BLaER1 treated with 17β-estradiol and CSF1 and Interleukin-3, amounts not matched to agents 10 nM and 100 nM (cell line): ENCODE measurements around the gene MXRA5.

Experiments
- H3K27ac ChIP-seq, 11 experiments: shearing (Covaris generic); formaldehyde crosslinking; 2 replicates each; pipeline ENCODE4 v1.8.1; 2022
- H3K27me3 ChIP-seq, 11 experiments: shearing (Covaris generic); formaldehyde crosslinking; 2 replicates each; pipeline ENCODE4 v1.8.1; 2022
- H3K36me3 ChIP-seq, 11 experiments: shearing (Covaris generic); formaldehyde crosslinking; 2 replicates each; pipeline ENCODE4 v1.8.1; 2022
- H3K4me1 ChIP-seq, 10 experiments: shearing (Covaris generic); formaldehyde crosslinking; 2 replicates each; pipeline ENCODE4 v1.8.1; 2022
- H3K4me2 ChIP-seq, 11 experiments: shearing (Covaris generic); formaldehyde crosslinking; 2 replicates each; pipeline ENCODE4 v1.8.1; 2022
- H3K4me3 ChIP-seq, 10 experiments: shearing (Covaris generic); formaldehyde crosslinking; 2 replicates each; pipeline ENCODE4 v1.8.1; 2022
- H3K9ac ChIP-seq, 11 experiments: shearing (Covaris generic); formaldehyde crosslinking; 2 replicates each; pipeline ENCODE4 v1.8.1; 2022
- H3K9me3 ChIP-seq, 11 experiments: shearing (Covaris generic); formaldehyde crosslinking; replicated peaks in 1 of 11; 2 replicates each; pipeline ENCODE4 v1.8.1; 2022
- H4K20me1 ChIP-seq, 11 experiments: shearing (Covaris generic); formaldehyde crosslinking; 2 replicates each; pipeline ENCODE4 v1.8.1; 2022
- Cebpa-rat ChIP-seq, 11 experiments: shearing (Covaris generic); IDR thresholded peaks; 2 replicates each; pipeline ENCODE4 v1.8.1; 2022

The MXRA5 gene, protein sequence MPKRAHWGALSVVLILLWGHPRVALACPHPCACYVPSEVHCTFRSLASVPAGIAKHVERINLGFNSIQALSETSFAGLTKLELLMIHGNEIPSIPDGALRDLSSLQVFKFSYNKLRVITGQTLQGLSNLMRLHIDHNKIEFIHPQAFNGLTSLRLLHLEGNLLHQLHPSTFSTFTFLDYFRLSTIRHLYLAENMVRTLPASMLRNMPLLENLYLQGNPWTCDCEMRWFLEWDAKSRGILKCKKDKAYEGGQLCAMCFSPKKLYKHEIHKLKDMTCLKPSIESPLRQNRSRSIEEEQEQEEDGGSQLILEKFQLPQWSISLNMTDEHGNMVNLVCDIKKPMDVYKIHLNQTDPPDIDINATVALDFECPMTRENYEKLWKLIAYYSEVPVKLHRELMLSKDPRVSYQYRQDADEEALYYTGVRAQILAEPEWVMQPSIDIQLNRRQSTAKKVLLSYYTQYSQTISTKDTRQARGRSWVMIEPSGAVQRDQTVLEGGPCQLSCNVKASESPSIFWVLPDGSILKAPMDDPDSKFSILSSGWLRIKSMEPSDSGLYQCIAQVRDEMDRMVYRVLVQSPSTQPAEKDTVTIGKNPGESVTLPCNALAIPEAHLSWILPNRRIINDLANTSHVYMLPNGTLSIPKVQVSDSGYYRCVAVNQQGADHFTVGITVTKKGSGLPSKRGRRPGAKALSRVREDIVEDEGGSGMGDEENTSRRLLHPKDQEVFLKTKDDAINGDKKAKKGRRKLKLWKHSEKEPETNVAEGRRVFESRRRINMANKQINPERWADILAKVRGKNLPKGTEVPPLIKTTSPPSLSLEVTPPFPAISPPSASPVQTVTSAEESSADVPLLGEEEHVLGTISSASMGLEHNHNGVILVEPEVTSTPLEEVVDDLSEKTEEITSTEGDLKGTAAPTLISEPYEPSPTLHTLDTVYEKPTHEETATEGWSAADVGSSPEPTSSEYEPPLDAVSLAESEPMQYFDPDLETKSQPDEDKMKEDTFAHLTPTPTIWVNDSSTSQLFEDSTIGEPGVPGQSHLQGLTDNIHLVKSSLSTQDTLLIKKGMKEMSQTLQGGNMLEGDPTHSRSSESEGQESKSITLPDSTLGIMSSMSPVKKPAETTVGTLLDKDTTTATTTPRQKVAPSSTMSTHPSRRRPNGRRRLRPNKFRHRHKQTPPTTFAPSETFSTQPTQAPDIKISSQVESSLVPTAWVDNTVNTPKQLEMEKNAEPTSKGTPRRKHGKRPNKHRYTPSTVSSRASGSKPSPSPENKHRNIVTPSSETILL (N-terminal part only)

DNA sequence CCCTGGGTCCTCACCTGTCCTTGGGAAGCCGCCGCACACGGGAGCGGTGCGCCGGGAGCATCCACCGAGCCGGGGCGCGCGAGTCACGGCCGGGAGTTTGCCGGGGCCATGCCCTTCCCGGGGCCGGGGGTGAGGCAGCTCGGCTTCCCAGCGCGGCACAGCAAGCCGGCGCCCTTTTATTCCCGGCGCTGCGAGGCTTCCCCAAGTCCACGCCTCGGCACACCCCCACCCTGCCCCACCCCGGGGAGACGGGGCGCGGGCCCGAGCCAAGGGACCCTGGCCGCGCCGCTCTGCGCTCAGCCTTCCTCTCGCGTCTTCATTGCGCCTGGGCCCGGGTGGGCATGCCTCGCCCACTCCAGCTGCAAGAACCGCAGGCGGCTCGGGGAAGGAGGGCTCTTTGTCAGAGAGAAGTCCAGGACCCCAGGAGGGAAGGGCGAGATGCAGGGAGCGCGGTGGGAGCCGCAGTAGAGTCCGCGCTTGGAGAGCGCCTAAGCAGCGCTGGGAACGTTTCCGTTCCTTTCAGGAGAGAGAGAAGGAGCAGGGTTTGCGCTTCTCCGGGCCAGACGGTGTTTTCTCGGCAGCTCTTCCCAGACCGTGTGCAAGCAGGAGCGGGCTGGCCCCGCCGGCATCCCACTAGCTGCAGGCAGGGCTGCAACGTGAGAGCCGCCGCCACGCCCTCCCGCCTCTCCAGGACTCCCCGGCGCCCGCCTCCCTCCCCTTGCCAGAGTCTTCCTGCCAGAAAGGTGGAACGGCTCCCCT lies at the start of gene MXRA5:
Gene MXRA5 (minus strand): TSS at position 152 of the 759 bp plus-strand sequence. CDS start 2,819 bp downstream, outside the sequence.
- H4K20me1 ChIP-seq, result no peaks in the 10 kb centered on the region
- TF ChIP-seq Cebpa-rat (IDR thresholded peaks at IDR 0.05), result no peak
- no peak within 1 kb of the TSS for H3K27ac ChIP-seq
- no peak within 1 kb of the TSS for H3K4me3 ChIP-seq
- no peaks in the 10 kb centered on the region for H3K4me1 ChIP-seq
- no peak within 1 kb of the TSS for H3K4me2 ChIP-seq
- no peaks in the 10 kb centered on the region for H3K36me3 ChIP-seq
- no peaks in the 10 kb centered on the region for H3K27me3 ChIP-seq
- H3K9me3 ChIP-seq, result peaks cover 39 to 53% (median 45%) of the 10 kb centered on the region in 11 experiments
- H3K9ac ChIP-seq, result no peak within 1 kb of the TSS

DNA sequence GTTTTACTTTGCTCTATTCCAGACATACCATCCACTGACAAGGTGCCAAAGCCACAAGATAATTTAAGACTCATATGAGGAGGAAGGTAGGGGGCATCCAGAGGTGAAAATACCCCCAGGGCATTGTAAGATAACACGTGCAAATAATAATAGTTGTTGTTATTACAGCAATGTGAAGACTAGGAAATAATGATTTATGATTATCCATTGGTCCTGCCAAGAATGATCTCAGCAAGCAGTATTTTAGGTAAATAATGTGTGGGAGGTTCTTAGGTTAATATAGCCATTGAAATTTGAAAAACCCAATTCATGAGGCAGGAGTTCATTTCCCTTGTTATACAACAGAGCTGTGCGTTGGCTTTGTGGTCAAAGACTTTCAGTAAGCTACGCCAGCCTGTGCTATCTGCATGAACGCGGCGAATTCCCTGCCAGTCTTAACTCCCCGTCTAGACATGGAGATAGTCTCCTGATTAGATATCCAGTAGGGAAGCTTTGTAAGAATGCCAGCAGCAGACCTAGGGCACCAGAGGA lies 47.2 kb upstream of the MXRA5 start:
- no peak for TF ChIP-seq Cebpa-rat (IDR thresholded peaks at IDR 0.05)
- Histone ChIP-seq H3K27ac (no peak overlapping the region), H3K4me2 (no peak overlapping the region), H3K36me3 (no peaks in the 10 kb centered on the region), H4K20me1 (no peaks in the 10 kb centered on the region), H3K9ac (no peak overlapping the region), H3K4me1 (no peaks in the 10 kb centered on the region), H3K4me3 (no peak overlapping the region), H3K27me3 (no peaks in the 10 kb centered on the region), H3K9me3 (no peaks in the 10 kb centered on the region)

DNA sequence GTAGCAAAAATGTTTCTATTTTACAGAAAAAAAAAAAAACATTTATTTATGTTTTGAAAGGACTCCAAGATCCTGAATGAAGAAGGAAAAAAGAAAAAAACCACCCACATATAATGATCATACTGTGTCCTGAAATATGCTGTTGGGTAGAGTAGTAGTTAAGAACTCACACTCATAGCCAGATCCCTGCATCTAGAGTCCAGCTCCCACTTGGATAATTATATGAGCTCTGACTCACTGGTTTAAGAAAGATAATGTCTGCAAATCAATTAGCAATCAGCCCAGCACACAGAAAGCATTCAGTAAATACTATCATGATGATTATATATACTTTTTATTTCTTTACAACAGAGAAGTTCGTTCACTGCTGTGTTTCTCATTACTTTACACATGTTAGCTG lies 46.7 kb upstream of the MXRA5 start:
- no peak for TF ChIP-seq Cebpa-rat (IDR thresholded peaks at IDR 0.05)
- H3K9ac ChIP-seq, result no peak overlapping the region
- H3K27ac ChIP-seq, result no peak overlapping the region
- H3K27me3 ChIP-seq, result no peaks in the 10 kb centered on the region
- no peaks in the 10 kb centered on the region for H3K9me3 ChIP-seq
- H3K4me1 ChIP-seq, result no peaks in the 10 kb centered on the region
- H3K4me2 ChIP-seq, result no peak overlapping the region
- no peak overlapping the region for H3K4me3 ChIP-seq
- no peaks in the 10 kb centered on the region for H4K20me1 ChIP-seq
- no peaks in the 10 kb centered on the region for H3K36me3 ChIP-seq

DNA sequence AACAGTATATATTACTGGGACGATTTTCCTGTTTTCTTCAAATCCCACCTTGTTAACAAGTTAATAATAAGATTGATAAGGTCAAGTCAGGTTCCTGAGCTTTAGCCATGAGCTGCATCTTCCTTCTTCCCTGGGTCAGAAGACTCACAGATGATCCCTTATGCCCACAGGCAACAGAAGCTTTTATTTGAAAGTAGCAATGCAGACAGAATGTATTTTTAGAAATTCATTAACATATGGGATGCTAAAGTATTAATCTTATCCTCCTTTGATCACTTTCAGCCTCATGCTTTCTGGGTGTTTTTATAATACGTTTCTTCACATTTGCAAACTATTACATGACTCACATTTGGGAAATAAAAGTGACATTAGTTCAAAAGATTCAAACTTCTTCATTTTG lies 42.0 kb upstream of the MXRA5 start:
- Histone ChIP-seq H3K9ac (no peak overlapping the region), H3K27me3 (no peaks in the 10 kb centered on the region), H4K20me1 (no peaks in the 10 kb centered on the region), H3K4me2 (no peak overlapping the region), H3K9me3 (no peaks in the 10 kb centered on the region), H3K4me1 (peaks cover 0 to 4% (median 0%) of the 10 kb centered on the region in 10 experiments; a peak in 1 of 20 replicates), H3K4me3 (no peak overlapping the region), H3K36me3 (no peaks in the 10 kb centered on the region), H3K27ac (no peak overlapping the region)
- TF ChIP-seq Cebpa-rat (IDR thresholded peaks at IDR 0.05), result no peak

DNA sequence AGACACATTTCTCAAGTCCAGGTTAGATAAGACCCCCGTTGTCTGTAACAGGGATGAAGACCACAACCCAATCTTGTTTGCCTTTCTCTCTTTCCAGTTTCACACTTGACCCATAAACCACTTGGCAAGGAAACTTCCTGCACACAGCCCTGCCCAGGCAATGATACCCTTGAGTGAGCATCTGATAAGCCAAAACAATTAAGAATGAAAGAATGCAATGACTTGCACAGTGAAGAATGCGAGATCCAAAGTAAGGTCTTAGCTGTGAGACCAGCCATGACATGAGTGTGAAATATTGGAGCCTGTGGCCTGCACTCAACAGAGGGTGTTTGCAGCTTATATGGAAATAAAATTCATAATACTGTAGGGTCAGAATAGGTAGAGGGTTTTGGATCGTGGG lies 37.9 kb upstream of the MXRA5 start:
- no peaks in the 10 kb centered on the region for H3K27me3 ChIP-seq
- TF ChIP-seq Cebpa-rat (IDR thresholded peaks at IDR 0.05), result no peak

DNA sequence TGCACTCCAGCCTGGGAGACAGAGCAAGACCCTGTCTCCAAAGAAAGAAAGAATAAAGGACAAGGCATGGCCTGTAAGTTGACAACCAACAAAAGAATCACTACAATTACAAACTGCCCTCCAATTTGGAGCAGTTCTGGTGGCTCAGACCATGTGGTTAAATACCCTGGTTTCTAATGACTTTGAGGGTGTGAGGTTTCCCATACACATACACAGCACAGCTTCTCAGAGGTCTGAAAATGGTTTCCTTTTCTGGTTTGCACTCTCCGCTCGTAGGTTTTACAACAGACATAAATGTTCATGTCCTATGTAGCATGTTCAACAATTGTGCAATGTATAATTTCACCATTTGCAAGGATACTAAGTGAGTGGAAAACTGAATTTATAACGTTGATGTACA lies 34.2 kb upstream of the MXRA5 start:
- H3K9me3 ChIP-seq, result no peaks in the 10 kb centered on the region
- no peak overlapping the region for H3K4me3 ChIP-seq
- H3K9ac ChIP-seq, result no peak overlapping the region
- peaks cover 0 to 8% (median 2%) of the 10 kb centered on the region in 10 experiments; a peak in 4 of 20 replicates for H3K4me1 ChIP-seq
- H3K36me3 ChIP-seq, result no peaks in the 10 kb centered on the region
- no peak overlapping the region for H3K27ac ChIP-seq
- no peak overlapping the region for H3K4me2 ChIP-seq
- no peaks in the 10 kb centered on the region for H4K20me1 ChIP-seq
- TF ChIP-seq Cebpa-rat (IDR thresholded peaks at IDR 0.05), result no peak
- no peaks in the 10 kb centered on the region for H3K27me3 ChIP-seq

More for the DNA sequence above, 37.9 kb upstream of the MXRA5 start:
- H4K20me1 ChIP-seq, result no peaks in the 10 kb centered on the region
- H3K4me1 ChIP-seq, result peaks cover 0 to 4% (median 0%) of the 10 kb centered on the region in 10 experiments; a peak in 2 of 20 replicates
- H3K9me3 ChIP-seq, result no peaks in the 10 kb centered on the region
- no peak overlapping the region for H3K9ac ChIP-seq
- no peaks in the 10 kb centered on the region for H3K36me3 ChIP-seq
- H3K4me2 ChIP-seq, result no peak overlapping the region
- no peak overlapping the region for H3K27ac ChIP-seq
- no peak overlapping the region for H3K4me3 ChIP-seq

DNA sequence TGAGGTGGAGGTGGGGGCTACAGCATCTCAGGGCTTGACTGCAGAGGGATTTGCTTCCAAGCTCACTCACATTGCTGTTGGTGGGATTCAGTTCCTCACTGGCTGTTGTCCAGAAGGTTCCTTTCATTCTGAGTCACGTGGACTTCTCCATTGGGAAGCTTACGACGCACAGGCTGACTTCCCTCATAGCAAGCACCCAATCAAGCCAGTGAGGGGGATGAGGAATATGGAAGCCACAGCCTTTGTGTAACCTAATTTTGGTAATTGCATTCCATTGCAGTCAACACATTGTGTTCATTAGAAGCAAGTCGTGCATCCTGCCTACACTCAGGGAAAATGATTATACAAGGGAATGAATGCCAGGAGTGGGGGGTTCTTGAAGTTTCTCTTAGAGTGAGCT lies 32.7 kb upstream of the MXRA5 start:
- Histone ChIP-seq H4K20me1 (no peaks in the 10 kb centered on the region), H3K9me3 (no peaks in the 10 kb centered on the region), H3K27me3 (no peaks in the 10 kb centered on the region), H3K4me2 (peak overlapping the region in 2 of 11 experiments; percentile 4 to 23; a peak in 1 of 22 replicates), H3K4me1 (peaks cover 0 to 8% (median under 1%) of the 10 kb centered on the region in 10 experiments; a peak in 4 of 20 replicates), H3K4me3 (no peak overlapping the region), H3K9ac (no peak overlapping the region), H3K27ac (no peak overlapping the region), H3K36me3 (no peaks in the 10 kb centered on the region)
- TF ChIP-seq Cebpa-rat (IDR thresholded peaks at IDR 0.05), result no peak

DNA sequence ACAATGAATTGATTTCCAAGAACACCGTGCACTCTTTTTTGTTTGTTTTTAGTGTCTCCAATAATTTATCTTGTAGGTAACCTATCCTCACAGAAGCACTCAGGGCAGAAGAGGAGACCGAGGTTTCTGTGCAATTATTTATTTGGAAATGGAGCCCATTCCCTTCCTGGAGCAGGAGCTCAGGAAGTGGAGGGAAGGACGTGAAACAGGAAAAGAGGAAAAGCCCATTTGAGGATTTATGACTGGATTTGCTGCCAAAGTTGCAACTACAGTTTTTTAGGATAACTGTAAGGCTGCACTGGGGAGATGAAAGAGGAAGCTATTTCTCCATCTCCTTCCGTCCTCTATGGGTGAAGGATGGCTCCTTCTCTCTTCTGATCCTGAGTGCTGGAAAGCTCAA lies 31.7 kb upstream of the MXRA5 start:
- H3K4me2 ChIP-seq, result no peak overlapping the region
- peaks cover 0 to 5% (median 0%) of the 10 kb centered on the region in 11 experiments; a peak in 2 of 22 replicates for H3K9me3 ChIP-seq
- no peaks in the 10 kb centered on the region for H3K36me3 ChIP-seq
- H3K4me3 ChIP-seq, result no peak overlapping the region
- TF ChIP-seq Cebpa-rat (IDR thresholded peaks at IDR 0.05), result no peak
- no peak overlapping the region for H3K27ac ChIP-seq
- H3K9ac ChIP-seq, result no peak overlapping the region
- H3K27me3 ChIP-seq, result no peaks in the 10 kb centered on the region
- peaks cover 0 to 8% (median 0%) of the 10 kb centered on the region in 10 experiments; a peak in 3 of 20 replicates for H3K4me1 ChIP-seq
- no peaks in the 10 kb centered on the region for H4K20me1 ChIP-seq
